ENCODE results near the gene SOX12. TPM values are rescaled to one million over a fixed set of nuclear protein-coding genes. Genes with fewer than 3 reads are reported as not detected.

Gene SOX12
- polyA plus RNA-seq, 3 donors, result 27.8 to 43.5 (median 35.2) TPM

DNA sequence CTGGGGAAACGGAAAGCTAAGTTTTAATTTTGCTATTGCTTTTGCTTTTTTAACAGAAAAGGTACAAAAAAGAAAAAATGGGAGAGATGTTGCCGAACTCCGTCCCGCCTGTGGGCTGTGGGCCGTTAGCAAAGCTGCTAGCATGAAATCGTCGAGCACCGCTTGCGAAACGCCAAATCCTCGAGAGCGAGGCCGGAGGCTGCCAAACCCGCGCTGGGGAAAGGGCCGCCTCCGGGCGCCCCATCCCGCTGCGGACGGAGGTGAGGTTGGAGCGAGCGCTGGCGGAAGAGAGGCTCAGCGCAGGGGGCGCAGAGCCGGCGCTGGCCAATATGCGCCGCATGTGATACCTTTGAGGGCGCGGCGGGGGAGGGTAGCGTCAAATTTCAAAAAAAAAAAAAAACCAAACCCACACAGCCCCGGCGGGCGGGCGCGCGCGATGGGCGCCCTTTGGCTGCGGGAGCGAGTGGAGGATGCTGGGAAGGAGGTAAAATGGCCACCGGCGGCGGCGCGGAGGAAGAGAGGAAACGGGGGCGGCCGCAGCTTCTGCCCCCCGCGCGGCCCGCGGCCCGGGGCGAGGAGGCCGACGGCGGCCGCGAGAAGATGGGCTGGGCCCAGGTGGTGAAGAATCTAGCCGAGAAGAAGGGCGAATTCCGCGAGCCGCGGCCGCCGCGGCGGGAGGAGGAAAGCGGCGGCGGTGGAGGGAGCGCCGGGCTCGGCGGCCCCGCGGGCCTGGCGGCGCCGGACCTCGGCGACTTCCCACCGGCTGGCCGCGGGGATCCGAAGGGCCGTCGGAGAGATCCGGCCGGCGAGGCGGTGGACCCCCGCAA lies 28.0 kb upstream of the SOX12 start, which contains the start of gene ZCCHC3:
ZCCHC3 (plus strand) TSS at position 473 of the 827 bp plus-strand sequence; CDS start at position 490, 17 bp downstream.
- peak; percentile 84 to 94 (median 89) for DNase-seq (ENCODE audit: extremely low read depth in 1 of 11, low read depth in 9 of 11, low spot score in 4 of 11)

DNA sequence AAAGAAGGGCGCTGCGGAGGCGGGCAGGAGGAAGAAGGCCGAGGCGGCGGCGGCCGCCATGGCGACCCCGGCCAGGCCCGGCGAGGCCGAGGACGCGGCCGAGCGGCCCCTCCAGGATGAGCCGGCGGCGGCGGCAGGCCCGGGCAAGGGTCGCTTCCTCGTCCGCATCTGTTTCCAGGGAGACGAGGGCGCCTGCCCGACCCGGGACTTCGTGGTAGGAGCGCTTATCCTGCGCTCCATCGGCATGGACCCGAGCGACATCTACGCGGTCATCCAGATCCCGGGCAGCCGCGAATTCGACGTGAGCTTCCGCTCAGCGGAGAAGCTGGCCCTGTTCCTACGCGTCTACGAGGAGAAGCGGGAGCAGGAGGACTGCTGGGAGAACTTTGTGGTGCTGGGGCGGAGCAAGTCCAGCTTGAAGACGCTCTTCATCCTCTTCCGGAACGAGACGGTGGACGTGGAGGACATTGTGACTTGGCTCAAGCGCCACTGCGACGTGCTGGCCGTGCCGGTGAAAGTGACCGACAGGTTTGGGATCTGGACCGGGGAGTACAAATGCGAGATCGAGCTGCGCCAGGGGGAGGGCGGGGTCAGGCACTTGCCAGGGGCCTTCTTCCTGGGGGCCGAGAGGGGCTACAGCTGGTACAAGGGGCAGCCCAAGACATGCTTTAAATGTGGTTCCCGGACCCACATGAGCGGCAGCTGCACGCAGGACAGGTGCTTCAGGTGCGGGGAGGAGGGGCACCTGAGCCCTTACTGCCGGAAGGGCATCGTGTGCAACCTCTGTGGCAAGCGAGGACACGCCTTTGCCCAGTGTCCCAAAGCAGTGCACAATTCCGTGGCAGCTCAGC lies 27.2 kb upstream of the SOX12 start:
- DNase-seq (ENCODE audit: extremely low read depth in 1 of 11, low read depth in 9 of 11, low spot score in 4 of 11), result peak in 2 of 11 donors; percentile 28 to 39

DNA sequence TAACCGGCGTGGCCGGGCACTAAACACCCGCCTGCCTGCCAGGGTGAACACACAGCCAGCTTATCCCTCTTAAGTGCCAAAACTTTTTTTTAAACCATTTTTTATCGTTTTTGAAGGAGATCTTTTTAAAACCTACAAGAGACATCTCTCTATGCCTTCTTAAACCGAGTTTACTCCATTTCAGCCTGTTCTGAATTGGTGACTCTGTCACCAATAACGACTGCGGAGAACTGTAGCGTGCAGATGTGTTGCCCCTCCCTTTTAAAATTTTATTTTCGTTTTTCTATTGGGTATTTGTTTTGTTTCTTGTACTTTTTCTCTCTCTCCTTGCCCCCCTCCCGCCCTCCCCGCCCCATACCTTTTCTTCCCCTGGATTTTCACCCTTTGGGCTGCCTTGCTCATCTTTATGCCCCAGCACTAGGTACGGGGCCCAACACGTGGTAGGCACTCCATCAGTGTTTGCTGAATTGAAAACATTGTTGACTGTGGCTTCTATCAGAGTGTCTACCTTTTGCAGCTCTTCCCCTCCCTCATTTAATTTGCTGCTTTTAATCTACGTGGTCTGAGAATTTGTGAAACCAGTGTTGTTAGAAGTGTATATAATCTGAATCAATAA lies 26.5 kb upstream of the SOX12 start:
- no peak for DNase-seq (ENCODE audit: extremely low read depth in 1 of 11, low read depth in 9 of 11, low spot score in 4 of 11)

DNA sequence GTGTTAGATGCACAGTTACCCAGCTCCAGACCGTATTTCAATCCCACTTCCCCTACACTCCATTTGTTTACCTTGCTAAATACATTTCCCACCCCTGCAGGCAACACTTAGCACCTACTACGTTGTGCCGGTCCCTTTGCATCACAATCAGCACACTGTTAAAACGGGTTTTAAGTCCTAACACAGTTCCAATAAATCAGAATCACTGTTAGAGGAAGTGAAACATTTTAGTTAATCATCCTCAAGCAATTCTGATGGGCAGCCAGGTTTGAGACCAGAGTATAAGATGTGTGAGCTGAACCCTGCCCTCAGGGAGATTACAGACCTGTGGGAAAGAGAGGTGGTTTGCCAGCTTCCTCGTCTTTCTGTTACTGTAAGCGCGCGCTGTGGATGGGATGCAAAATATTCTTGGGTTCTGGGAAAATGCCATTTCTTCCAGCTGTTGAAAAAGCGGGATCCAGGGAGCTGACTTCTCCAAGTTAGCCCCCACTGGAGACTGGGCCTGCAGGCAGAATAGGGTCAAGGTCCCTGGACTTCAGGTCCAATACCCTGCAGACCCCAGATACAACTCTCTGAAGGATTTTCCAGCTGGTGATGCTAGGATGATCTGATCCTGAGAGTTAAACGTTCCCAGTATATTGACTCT lies 24.9 kb upstream of the SOX12 start:
- no peak for DNase-seq (ENCODE audit: extremely low read depth in 1 of 11, low read depth in 9 of 11, low spot score in 4 of 11)

DNA sequence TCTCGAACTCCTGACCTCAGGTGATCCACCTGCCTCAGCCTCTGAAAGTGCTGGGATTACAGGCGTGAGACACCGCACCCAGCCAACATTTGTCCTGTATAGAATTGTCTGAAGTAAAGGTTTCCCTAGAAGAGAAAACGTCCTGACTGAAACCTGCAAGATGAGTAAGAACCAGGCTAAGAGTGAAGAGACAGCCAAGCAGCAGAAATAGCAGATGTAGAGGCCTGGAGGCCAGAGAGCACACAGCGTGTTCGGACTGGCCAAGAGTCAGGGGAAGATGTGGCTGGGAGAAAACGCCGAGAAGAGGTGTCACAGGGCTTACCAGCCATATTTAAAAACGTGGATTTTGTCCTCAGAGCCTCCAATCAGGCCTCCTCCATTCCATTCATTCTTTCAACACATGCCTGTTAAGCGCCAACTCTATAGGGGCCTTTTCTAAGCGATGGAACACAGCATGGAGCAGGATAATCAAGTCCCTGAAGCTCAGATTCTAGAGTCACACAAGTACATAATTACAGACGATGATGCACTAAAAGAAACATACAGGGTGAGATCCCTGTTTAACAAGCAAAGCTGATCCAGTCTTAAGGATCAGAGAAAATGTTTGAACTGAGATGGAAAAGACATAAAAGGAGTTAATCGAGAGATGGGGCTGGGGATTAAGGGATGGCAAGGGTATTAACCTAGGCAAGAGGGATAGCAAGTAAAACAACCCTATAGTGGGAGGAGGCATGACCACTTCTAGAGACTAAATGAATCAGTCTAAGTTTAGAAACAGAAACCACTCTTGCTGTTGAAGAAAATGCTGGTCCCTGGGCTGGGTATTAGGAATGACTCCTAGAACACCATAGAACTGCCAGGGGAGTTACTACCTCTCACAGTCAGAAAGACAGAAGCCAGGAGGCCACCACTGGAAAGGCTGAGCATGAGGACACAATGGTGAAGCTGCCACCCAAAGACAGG lies 23.2 kb upstream of the SOX12 start:
- no peak for DNase-seq (ENCODE audit: extremely low read depth in 1 of 11, low read depth in 9 of 11, low spot score in 4 of 11)

DNA sequence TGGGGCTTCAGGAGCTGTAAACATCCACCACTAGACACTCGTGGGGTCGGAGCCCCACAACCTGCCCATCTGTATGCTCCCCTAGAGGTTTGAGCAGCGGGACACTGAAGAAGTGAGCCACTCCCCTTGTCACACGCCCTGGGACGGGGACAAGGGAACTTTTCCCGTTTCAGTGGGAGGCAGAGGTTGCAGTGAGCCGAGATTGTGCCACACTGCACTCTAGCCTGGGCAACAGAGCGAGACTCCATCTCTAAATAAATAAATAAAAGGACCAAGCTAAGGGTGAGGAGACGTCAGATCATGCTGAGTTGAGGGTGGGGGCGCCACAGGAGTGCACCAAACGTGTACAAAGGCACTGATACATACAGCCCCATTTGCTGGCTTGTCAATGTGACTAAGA lies 19.6 kb upstream of the SOX12 start:
- no peak for DNase-seq (ENCODE audit: extremely low read depth in 1 of 11, low read depth in 9 of 11, low spot score in 4 of 11)

DNA sequence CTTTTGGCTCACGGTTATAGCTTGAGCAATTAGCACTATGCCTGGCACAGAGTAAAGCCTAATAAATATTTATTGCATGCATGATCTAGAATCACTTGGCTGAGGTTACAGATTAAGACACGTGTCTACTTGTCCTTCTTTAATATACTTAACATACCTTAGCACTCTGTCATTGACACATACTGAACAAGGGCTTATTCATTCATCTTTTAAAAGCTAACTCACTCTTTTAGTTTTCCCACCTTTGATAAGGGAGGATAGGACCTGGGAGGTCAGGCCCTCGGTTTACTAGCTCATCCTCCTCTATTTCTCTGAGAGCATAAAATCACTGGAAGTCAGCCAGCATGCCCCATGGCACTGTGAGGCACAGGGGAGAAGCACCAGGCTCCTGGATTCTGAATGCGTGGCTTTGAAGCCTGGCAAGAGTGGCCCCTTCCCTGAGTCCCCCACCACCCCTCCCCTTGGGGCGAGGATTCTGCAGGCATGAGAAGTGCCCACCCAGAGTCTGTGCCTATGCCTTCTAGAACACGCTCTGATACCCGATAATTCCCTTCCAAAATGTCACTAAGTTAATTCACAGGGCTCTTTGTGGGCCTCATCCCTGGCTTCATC lies 16.8 kb upstream of the SOX12 start:
- no peak for DNase-seq (ENCODE audit: extremely low read depth in 1 of 11, low read depth in 9 of 11, low spot score in 4 of 11)

DNA sequence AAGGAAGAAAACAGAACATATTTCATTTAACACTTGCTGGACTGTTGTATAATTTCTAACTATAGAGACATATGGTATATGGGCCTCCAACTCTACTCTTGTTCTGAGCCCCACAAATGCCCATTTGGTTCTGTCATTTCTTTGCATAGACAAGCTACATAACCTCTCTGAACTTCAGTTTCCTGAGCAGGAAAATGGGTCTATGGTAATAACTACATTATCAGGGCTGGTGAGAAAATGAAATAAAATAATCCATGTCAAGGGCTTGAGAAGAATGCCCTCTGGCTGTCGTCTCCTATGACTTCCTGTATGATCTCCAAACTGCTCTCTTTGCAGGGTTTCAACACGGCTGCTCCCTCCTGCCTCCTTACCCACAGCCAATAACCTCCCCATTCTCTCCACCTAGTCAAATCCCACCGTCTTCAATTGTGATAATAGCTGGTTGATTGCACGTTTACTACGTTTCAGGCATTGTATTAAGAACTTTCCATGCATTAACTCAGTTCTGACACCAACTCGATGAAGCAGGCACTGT lies 16.0 kb upstream of the SOX12 start:
- DNase-seq (ENCODE audit: extremely low read depth in 1 of 11, low read depth in 9 of 11, low spot score in 4 of 11), result no peak

DNA sequence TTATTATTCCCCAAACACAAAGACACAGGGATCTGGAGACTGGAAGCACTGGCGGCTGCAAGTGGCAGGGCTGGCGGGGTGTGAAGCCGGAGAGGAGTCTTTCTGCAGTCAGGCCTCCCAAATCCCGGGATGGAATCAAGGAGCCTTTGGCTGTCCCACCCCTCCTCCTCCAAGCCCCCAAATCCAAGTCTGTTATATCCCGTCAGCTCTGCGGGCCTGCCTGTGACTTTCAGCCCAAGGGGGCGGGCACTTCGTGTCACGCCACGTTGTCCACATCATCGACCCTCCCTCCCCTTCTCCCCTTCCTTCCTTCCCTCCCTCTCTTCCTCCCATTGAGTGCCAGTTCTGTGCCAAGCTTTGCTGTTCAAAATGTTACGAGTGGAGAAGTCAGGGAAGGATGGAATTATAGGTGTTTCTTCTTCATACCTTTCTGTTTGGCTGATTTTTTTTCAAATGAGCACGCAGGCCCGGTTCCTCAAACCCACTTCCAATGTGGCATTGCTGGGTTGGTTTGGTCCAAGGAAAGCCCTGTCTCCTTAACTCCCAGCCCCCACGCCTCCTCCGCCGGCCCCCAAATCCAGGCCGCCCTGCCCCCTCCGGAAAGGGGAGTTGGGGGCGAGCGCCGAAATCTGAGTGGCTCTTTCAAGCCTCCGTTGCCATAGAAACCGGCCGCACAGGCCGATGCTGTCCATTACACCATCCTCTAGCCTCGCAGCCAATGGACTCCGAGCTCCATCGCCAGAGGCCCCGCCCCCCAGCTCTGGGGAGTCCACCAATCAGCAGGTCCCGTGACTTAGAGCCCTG lies 15.3 kb upstream of the SOX12 start:
- DNase-seq (ENCODE audit: extremely low read depth in 1 of 11, low read depth in 9 of 11, low spot score in 4 of 11), result peak in 10 of 11 donors; percentile 97 to 99 (median 99)

DNA sequence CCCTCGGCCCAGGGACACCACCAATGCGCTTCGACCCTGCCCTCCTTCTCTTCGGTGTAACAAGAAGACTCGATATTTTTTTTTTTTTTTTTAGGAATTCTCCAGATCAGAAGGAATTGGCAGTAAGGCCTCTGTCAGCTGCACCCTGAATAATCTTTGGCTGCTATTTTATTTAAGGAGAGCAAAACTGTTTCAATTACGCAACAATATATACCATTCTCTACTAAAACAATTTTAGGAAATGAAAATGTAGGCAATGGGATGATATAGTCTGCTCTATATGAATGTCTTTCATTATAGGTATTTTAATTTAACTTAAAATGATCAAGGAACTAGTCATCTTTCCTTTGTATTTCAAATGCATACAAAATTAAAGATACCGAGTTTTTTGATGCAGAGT lies 14.7 kb upstream of the SOX12 start:
- DNase-seq (ENCODE audit: extremely low read depth in 1 of 11, low read depth in 9 of 11, low spot score in 4 of 11), result no peak

DNA sequence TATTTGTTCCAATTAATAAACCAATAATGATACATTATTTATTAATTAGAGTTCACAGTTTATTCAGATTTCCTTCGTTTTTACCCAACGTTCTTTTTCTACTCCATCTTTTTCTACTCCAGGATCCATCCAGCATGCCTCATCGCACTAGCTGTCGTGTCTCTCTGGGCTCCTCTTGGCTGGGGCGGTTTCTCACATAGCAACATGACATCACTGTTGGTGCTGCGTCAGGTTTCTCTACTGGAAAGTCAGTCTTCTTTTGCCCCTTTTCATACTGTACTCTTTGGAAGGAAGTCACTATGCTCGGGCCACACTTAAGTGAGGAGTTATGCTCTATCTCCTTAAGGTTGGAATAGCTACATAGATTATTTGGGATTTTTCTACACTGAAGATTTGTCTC lies 13.7 kb upstream of the SOX12 start:
- DNase-seq (ENCODE audit: extremely low read depth in 1 of 11, low read depth in 9 of 11, low spot score in 4 of 11), result no peak

DNA sequence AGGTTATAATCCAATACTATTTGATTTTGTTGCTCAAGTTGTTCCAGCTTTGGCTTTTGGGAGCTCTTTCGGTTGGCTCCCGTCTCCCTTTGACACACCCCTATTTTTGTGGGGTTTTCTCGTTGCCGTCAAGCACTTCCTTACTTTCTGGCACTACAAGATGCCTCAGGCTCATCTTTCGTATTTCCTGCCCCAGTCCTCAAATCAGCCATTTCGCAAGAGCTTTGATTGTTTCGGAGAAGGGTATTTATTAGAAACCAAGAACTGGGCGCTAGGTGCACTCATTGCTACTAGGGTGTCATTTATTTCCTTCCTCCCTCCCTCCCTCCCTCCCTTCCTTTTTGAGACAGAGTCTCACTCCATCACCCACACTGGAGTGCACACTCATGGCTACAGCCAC lies 13.3 kb upstream of the SOX12 start:
- no peak for DNase-seq (ENCODE audit: extremely low read depth in 1 of 11, low read depth in 9 of 11, low spot score in 4 of 11)

DNA sequence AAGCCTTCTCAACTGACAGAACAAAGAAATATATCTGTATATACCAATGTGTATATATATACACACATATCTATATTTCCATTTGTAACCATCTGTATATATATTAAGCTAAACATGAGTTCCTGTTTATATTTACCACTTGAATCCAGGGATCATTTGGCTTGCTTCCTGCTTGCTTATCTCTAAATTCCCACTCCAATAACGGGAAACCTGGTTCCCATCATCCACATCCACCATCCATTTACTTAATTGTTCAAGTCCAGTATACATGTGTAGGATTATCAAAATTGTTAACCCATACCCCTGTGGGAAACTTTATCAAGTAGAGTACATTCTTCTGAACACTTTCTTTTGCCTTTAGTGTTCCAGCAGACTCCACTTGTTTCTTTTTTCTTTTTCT lies 12.5 kb upstream of the SOX12 start:
- DNase-seq (ENCODE audit: extremely low read depth in 1 of 11, low read depth in 9 of 11, low spot score in 4 of 11), result no peak

DNA sequence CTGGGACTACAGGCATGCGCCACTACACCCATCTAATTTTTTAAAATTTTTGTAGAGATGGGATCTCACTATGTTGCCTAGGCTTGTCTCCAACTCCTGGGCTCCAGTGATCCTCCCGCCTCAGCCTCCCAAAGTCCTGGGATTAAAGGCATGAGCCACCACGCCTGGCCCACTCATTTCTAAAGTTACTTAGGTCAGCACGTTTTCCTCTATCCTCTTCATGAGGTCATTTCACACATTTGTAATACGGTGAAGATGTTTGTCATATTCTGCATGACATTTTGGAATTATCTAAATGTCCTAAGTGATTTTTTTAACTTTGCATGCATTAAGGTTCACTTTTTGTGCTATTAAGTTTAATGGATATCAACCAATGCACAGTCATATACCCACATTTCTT lies 11.9 kb upstream of the SOX12 start:
- no peak for DNase-seq (ENCODE audit: extremely low read depth in 1 of 11, low read depth in 9 of 11, low spot score in 4 of 11)

DNA sequence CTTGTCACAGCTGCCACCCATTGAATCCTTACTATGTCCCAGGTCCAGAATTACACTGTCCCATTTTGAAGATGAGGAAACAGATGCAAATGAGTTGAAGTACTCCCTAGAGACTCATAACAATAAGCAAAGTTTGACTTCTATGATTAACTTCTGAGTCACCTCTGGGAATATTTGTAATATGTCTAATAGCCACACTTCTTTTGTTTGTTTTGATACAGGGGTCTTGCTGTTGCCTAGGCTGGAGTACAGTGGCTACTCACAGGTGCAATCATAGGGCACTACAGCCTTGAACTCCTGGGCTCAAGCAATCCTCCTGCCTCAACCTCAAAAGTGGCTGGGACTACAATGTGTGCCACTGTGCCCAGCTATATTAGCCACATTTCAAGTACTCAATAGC lies 11.4 kb upstream of the SOX12 start:
- no peak for DNase-seq (ENCODE audit: extremely low read depth in 1 of 11, low read depth in 9 of 11, low spot score in 4 of 11)

DNA sequence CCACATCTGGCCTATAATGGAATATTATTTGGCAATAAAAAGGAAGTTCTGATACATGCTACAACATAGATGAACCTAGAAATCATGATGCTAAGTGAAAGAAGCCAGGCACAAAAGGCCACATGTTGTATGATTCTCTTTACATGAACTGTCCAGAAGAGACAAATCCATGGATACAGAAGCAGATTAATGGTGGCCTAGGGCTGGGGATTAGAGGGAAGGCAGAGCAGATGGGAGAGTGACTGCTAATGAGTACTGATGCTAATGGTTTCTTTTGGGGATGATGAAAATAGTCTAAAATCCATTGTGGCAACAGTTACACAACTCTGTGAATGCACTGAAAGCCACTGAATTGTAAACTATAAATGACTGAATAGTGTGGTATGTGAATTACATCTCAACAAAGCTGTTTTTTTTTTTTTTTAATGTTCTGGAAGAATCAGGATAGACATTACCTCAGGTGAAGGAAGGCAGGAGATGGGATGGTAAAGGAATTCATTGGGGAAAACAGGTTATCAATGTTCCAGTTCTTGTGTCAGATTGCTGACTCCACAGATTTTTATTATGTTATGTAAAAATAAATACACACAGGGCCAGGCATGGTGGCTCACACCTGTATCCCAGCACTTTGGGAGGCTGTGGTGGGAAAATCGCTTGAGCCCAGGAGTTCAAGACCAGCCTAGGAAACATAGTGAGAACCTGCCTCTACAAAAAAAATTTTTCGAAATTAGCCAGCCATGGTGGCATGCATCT lies 8.9 kb upstream of the SOX12 start:
- no peak for DNase-seq (ENCODE audit: extremely low read depth in 1 of 11, low read depth in 9 of 11, low spot score in 4 of 11)

Measured in renal cortex interstitium (tissue), 11 donors.